HG02763 (cell line): ENCODE measurements around the gene LRCH3.
A peak's percentile ranks its signal among the peaks of the same experiment; 100 is the strongest.

ENCODE experiments used
- ATAC-seq: cut with Tn5 transposase; IDR thresholded peaks from one replicate; pipeline ENCODE4 v1.9.1; 2021; ENCODE audit warnings: mild to moderate bottlenecking, moderate library complexity; ENCODE audit not compliant: unreplicated experiment

Gene LRCH3

DNA sequence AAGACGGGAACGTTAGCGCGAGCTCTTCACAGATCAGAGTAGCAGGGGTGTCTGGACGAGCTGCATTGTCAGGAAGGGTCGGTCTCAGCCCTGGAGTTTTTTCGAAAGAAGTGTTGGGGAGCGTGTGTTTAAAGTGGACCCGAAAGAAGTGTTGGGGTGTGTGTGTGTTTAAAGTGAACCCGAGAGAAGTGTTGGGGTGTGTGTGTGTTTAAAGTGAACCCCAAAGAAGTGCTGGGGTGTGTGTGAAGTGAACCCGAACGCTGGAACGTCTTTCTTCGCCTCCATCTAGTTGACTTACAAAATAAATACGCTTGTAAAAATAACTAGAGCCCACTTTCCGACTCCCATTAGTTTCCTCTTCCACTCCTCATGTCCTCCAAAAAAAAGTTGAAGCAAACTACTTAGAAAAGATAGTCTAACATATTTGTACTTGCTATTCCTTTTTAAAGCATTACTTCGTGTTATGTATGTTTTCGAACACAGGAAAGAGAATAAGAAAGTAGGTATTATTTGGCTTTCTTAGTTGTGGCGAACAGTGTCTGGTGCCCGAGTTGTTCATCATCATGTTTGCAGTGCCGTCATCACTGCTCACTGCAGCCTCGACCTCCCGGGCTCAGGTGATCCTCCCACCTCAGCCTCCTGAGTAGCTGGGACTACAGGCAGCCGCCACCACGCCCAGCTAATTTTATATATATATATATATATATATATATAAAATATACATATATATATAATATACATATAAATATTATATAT lies 1.0 kb downstream of the LRCH3 start:
- ATAC-seq: peak; percentile 25

DNA sequence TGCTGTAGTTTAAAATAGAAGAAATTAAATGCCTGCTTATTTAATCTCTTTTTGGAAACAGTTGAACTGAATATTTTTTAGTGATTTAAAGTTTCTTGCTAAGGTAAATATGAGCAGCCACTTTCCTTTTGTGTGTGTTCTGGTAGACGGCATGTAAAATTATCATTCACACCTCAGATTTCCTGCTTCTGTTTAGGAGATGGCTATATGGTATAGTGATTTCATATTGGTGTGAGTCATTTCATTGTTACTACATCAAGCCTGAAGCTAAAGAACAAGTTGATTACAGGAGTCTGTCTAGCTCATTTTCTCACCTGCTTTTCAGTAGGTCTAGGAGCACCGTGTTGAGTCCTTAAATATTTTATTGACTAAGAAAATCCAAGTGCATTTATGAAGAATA lies 2.2 kb downstream of the LRCH3 start:
- no peak for ATAC-seq

DNA sequence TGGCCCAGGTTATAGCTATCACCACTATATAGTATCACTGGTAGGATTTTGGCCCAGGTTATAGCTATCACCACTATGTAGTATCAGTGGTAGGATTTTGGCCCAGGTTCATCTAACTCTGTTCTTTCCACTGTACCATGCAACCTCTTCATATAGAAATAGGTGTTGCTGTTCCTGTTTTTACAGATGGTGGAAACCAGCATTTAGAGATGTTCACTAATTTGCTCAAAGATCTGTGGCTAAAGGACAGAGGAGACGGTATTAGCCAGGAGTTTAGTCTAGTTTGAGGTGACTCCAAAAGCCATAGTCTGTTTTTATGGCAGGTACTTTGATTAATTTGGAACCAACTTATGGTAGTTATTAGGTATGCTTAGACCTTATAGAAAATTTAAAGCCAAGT lies 3.1 kb downstream of the LRCH3 start:
- ATAC-seq: no peak

DNA sequence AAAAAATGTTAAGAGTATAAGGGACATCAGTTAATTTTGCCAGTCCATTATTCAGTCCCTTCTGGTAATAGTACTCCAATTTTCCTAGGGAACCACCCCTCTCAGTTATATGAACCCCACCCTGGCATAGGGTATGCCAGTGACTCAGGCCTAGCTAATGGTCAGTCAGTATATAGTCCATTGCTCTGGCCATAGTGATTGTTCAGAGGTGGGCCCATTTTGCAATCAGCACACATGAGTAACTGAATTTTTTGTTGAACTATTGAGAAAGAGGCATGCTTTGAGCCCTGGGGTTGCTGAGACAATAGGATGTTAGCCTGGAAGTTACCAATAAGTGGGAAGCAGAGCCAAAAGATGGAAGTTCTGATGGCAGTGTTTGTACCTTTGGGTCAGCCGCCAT lies 4.1 kb downstream of the LRCH3 start:
- no peak for ATAC-seq

DNA sequence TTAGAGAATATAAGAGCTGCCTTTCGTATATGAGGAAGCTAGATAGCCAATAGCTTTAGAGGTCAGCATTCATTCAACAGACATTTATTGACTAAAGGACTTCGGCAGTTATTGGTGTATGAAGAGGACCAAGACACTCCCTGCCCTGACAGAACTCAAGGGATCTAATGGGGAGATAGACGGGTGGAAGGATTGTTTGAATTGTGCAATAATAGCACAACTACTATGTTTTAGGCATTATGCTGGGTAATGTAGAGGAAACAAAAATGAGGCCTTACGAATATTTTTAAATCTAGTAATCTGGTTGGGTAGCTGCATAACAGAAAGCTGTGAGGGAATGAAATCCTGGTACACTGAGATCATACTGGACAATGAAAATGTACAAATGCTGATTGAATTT lies 5.0 kb downstream of the LRCH3 start:
- no peak for ATAC-seq

DNA sequence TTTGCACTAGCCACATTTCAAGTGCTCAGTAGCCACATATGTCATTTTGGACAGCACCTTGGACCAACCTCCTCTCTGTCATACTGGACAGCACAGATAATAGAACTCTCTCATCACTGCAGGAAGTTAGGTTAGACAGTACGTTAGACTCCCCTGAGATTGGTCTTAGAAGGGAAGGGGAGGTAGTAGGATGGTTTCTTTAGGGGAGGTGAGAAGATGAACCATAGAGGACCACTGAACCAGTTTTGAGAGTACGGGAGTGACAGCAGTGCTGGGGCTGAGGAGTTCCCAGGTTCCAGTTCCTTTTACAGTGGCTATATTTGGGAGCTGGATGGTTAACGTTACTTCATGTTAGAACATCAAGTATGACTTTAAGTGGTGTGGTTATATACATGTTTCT lies 7.8 kb downstream of the LRCH3 start:
- ATAC-seq: peak; percentile 53

DNA sequence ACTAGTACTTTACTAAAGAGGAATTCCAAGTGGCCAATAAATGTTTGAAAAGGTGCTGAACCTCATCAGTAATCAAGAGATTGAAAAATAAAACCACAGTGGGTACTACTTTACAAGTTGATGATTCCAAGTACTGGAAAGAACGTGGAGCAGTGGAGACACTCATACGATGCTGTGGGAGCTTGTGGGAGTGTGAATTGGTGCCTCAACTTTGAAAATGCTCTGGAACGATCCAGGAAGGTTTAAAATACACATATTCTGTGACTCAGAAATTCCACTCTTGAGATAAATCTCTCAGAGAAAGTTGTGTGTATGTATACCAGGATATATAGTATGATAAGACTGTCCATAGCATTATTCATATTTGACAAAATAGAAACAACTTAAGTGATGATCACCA lies 9.3 kb downstream of the LRCH3 start:
- ATAC-seq: no peak

DNA sequence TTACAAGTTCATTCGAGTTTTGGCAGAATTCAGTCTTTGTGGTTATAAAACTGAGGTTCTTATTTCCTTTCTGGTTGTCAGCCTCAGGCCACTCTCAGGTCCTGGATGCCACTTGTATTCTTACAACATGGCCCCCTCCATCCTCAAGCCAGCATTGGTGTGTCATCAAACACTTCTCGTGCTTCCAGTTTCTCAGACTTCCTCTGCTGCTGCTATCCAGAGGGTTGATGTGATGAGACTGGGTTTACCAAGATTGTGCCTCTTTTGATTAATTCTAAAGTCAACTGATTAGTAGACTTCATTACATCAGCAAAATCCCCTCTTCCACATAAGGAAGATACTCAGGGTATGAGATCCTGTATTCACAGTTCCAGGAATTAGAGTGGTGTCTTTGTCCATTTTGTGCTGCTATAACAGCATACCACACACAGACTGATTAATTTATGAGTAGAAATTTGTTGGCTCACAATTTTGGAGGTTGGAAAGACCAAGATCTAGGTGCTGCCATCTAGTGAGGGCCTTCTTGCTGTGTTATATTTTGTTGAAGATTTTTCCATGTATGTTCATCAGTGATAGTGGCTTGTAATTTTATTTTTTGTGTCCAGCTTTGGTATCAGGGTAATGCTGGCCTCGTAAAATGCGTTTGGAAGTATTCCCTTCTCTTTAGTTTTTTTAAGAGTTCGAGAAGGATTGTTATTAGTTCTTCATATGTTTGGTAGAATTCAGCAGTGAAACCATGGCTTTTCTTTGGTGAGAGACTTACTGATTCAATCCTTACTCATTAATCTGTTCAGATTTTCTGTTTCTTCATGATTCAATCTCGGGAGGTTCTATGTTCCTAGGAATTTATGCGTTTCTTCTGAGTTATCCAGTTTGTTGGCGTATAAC lies 11.1 kb downstream of the LRCH3 start:
- no peak for ATAC-seq

DNA sequence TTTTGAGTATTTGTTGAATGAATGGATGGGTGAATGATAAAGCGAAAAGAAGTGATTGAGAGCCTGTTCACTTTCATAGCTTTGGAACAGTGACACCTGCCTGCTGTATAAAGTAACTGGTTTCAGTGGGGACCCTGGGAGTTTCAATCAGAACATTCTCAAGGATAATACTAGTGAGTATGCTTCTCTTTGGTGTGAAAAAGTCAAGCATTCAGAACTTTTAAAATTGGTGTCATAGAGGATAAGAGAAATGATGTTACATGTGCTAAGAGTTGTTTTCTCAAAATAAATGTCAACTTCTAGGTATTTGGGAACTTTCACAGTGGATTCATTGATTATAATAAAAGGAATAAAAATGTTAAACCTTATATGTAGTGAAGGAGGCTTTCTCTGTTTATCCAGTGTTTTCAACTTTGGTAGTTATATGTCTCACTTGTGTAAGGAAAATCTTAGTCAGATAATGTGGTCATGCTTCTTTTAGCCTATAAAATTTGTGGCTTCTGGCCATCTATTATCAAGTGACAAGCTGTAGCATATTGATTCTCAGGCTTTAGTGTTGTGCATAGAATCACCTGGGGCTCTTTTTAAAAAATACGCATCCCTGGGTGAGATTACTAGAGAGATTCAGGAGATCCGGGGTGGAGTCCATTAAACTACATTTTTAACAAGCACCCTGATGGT lies 11.9 kb downstream of the LRCH3 start:
- no peak for ATAC-seq

DNA sequence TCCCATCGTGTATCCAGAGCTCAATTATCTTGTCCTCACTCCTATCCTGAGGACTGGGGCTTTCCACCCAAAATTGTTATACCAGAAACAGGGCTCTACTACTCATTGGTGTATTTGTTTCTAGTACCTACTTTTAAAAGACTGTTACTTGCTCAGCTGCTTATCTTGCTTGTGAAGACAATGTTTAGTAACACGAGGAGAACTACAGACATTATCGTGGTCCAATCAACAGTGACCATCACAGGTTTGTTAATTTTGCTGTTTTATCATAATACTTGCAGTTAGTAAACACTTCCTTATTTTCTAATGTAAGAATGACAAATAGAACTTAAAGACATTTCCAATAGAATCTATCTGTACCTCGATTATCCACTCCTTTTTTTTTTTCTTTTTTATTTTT lies 13.5 kb downstream of the LRCH3 start:
- ATAC-seq: no peak

DNA sequence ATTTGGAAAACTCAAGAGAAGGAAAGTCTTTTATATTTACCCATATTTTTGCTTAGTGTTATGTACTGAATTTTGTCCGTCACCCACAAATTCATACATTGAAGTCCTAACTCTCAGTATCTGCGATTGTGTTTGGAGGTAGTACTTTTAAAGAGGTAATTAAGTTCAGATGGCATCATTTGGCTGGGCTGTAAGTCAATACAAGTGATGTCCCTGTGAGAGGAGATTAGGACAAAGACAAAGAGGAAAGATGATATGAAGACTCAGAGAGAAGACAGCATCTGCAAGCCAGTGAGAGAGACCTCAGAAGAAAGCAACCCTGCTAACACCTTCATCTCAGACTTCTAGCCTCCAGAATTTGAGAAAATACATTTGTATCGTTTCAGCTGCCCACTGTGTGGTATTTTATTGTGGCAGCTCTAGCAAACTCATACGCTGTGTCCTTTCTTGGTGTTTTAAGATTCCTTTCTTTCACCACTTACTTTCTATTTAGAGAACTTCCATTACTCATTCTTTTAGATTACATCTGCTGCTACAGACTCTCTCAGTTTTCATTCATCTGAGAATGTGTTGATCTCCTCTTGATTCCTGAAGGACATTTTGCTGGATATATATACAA lies 17.0 kb downstream of the LRCH3 start:
- no peak for ATAC-seq

DNA sequence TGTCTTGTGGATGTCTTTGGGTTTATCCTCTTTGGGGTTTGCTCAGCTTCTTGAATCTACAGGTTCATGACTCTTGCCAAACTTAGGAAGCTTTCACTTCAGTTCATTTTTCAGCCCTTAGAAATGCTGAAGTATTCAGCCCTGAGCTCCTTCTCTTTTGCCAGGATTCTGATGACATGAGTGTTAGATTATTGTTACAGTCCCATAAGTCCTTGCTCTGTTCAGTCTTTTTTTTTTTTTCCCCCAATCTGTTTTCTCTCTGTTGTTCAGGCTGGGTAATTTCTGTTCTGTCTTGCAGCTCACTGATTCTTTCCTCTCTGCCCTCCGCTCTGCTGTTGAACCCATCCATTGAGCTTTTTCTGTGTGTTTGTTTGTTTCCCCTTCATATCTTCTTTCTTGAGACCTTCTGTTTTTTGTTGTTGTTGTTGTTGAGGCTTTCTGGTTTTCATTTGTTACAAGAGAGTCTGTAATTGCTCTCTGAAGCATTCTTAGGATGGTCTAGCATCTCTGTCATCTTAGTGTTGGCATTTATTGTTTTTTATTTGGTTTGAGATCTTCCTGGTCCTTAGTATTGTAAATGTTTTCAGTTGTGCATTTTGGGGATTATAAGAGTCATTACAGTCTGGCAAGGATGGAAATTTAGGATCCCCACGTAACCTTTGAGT lies 18.4 kb downstream of the LRCH3 start:
- ATAC-seq: no peak

DNA sequence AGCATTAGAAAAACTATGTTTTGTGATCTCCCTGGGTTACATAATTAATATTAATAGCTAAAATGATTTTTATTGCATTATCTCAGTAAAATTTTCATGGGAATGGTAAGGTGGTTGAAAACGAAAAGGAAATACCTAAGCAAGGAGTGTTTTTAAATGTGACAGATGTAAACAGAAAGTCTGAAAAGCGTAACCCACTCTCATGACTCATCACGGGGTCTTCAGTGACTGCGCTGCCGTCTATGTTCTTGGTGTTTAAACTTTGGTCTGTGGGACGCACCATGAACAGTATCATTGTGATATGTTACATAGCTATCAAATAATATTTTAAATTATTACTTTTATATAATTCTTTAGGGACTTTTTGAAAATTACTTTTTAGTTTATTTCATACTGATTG lies 19.8 kb downstream of the LRCH3 start:
- no peak for ATAC-seq

DNA sequence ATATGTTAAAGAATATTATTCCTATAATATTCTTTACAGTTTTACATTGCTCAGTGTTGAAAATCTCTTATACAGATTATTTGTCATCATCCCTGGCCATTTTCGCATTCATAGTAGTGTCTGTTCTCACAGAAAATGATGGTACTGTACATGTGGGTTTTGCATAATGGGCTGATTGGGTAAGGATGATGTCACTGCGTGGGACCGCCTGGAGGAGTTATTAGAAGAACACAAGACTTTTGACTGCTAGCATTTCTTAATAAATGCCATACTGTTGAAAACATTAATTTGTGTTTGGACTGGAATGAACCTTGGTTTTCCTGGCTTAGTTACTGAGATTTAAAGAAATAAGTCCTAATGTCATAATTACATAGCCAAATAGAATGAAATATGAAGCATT lies 20.3 kb downstream of the LRCH3 start:
- ATAC-seq: no peak

DNA sequence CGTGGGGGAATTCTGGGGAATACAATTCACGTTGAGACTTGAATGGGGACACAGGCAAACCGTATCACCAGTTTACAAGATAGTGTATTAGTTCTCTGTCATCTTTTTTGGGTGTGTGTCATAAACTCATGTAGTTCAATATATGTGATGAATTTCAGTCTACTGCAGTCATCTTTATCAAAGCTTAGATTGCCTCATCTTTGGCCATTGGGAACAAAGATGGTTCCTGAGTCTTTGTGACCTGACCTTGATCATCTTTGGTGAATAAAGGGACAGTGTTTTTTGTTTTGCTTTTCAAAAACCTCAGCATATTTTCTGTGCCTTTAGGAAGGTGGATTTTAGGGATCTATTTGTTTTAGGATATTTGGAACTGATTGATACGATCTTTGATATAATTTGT lies 23.3 kb downstream of the LRCH3 start:
- ATAC-seq: no peak

DNA sequence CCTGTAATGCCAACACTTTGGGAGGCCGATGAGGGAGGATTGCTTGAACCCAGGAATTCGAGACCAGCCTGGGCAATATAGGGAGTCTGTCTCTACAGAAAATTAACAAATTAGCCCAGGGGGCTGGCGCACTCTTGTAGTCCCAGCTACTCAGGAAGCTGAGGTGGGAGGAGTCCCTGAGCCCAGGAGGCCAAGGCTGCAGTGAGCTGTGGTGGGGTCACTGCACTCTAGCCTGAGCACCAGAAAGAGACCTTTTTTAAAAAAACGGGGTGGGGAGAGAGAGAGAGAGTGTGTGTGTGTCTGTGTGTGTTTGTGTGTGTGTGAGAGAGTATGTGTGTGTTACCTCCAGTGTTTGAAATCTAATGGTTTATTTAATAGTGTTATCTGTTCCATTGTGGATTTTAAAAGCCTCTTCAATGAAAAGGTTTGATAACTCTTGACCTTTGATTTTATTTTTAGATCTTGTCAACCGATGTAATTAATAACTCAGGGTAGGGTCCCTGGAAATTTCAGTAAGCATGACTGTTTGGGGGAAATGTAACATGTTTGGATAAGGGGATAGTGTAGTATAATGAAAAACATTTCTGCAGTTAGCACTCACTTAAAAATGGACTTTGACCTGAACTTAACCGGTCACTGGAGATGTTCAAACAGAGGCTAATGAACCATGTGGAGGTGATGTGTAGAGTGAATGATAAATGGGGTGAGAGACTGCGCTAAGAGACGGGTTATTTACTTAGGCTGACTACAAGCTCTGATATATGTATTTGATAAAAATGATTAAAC lies 29.7 kb downstream of the LRCH3 start:
- no peak for ATAC-seq

DNA sequence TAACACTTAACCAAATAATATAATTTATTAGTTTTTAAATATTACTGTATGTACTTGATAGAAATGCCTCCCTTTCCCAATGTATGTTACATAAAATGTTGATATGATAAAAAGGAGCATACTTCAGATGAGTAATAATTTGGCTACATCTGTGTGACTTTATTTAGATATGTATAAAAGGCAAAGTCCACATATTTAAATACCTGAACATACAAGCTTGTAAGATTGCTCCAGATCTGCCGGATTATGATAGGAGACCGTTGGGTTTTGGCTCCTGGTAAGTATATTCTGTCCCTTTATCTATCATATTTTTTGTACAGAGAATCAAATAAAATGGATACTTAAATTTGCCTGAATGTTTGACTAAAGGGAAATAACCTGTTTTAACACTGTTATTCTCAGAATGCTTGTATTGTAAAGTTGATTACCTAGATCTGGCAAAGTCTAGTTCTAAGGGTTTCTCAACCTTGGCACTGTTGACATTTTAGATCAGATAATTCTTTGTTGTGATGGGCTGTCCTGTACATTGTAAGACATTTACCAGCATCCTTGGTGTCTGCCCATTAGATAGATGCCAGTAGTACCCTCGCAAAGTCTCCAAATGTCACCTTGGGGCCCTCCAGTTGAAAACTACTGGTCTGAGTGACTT lies 38.5 kb downstream of the LRCH3 start:
- no peak for ATAC-seq

DNA sequence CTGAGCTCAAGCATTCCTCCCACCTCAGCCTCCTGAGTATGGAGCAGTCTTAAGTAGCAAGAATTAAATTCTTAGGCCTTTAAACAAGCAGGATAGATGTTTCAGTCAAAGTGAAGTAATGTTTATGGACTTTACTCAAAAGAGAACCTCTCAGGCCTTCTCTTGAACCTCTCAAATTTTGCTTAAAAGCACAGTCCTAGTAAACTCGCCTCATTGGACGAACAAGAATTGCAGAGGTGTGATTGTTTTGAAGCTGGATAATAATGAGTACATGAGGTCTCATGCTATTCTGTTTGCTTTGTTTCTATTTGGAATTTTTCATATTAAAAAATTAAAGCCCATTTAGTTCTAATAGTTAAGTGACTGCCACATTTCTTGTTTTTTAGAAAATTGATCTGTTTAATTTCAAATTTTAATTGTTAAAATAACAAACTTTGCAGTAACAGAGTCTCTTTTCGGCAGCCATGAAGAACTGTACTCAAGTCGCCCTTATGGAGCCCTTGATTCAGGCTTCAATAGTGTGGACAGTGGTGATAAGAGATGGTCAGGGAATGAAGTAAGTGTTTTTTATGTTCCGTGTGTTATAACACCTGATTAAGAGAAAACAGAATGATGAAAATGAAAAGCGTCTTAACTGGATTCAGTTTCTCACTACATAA lies 39.4 kb downstream of the LRCH3 start:
- ATAC-seq: no peak

DNA sequence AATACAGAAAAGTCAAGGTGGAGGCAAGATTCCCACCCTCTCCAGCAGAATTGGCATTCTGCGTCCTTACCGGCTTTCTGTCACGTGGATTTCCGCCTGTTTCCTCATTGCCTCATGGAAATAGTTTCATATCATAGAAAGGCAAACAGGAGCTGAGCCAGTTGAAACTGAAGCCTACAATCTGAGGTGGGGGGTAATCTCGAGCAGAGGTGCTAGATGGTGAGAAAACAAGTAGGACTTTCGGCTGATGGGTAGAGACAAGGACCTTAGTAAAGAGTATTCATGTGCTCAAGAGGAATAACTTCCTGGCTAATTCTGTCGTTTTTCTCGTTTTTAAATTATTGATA lies 39.9 kb downstream of the LRCH3 start:
- ATAC-seq: no peak
